Fibroblast of skin of right quadriceps (primary cell): Measurements from ENCODE around the gene NEU3.
"Not testable (repeated sequence)": the region's sequence is repeated elsewhere in the genome, so short reads cannot be mapped to it uniquely, and the experiment has no call there.

Experiments used
- DNase-seq: peaks from one replicate; pipeline ENCODE4 v3.0.0-alpha.2; 2013

Gene NEU3, protein sequence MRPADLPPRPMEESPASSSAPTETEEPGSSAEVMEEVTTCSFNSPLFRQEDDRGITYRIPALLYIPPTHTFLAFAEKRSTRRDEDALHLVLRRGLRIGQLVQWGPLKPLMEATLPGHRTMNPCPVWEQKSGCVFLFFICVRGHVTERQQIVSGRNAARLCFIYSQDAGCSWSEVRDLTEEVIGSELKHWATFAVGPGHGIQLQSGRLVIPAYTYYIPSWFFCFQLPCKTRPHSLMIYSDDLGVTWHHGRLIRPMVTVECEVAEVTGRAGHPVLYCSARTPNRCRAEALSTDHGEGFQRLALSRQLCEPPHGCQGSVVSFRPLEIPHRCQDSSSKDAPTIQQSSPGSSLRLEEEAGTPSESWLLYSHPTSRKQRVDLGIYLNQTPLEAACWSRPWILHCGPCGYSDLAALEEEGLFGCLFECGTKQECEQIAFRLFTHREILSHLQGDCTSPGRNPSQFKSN

DNA sequence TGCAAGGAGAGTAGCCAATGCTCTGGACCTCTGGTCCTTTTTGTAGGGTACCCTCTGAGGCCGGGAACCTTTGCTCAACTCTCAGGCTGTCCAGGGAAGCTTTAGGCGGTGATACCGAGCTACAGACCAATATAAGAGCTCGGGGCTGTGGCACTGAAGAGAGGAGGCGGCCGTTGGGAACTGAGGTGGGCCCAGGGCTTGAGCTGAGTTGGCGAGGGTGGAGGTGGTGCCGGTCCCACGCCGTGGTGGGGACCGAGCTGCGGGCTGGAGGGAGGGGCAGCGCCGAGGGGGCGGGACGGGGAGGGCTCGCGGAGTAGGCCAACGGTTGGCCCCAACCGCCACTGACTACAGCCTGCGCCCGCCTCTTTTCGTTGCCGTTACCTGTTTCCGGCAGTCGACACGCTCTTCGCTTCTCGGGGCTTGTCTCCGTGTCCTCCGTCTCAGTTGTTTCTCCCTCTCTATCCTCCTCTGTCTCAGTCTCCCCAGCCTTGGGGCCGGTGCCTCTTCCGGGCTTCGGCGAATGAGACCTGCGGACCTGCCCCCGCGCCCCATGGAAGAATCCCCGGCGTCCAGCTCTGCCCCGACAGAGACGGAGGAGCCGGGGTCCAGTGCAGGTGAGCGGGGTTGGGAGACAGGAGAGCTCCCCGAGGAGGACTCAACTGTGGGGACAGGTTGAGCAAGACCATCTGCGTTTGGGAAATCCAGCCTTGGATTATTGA, at the start of gene NEU3:
NEU3 (plus strand) TSS at position 393 of the 719 bp plus-strand sequence; CDS start at position 521, 128 bp downstream.
- peak; percentile 76 for DNase-seq

DNA sequence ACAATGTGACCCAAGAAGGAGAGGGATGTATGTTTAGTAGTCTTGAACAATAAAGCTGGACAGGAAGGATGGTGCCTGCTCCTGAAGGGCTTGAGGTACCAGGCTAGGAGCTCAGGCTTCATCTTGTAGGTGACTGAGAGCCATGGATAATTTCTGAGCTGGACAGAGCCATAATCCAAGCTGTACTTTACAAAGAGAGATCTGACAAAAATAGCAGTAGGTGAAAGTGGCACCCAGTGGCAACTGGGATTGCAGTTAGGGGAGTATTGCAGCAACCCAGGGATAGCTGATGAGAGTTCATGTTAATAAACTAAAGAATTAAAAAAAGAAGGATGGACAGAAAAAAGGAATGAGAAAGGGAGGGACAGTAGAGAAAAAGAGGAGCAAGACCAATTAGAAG, 47.2 kb upstream of the NEU3 start:
- DNase-seq = no peak

DNA sequence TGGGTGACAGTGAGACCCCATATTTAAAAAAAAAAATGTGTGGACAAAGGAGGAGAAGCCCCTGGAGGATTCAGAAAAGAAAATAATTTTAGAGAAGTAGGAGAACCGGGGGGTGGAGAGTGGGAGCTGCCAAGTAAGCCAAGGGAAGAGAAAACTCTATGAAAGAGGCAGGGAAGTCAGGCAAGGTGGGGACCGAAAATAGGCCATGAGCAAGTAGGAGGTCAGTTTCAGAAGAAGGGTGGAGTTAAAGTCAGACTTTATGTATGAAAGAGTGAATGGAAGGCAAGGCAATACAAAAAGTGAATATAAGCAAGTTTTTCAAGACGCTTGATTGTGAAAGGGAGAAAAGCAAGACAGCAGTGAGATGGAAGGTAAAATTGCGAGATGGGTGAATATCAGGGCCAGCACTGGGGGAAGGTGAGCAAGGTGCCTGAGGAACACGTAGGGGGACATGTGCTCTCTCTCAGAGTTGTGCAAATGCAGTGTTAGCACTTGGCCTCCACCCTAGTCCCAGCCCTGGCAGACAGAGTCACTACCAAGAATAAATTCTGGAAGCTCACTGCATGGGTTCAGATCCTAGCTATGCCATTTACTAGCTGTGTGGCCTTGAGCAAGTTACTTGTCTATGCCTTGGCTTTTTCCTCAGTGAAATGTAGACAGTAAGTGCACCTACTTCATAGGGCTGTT, 46.5 kb upstream of the NEU3 start:
- no peak for DNase-seq

DNA sequence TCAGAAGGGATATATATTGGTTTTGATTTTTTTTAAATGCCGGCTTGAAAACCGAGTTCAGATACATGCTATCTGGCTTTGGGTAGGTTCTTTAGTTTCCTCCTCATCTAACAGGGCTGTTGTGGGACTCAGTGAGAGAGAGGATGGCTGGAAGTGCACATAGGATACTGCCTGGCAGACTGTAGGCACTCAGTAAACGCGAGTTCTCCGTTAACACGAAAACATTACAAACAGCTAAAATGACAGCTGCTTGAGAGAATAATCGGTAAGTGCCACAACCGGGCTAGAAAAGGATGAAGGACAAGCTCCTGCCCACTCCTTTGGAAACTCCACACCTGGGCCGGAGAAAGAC, 40.2 kb upstream of the NEU3 start:
- peak; percentile 19 for DNase-seq

DNA sequence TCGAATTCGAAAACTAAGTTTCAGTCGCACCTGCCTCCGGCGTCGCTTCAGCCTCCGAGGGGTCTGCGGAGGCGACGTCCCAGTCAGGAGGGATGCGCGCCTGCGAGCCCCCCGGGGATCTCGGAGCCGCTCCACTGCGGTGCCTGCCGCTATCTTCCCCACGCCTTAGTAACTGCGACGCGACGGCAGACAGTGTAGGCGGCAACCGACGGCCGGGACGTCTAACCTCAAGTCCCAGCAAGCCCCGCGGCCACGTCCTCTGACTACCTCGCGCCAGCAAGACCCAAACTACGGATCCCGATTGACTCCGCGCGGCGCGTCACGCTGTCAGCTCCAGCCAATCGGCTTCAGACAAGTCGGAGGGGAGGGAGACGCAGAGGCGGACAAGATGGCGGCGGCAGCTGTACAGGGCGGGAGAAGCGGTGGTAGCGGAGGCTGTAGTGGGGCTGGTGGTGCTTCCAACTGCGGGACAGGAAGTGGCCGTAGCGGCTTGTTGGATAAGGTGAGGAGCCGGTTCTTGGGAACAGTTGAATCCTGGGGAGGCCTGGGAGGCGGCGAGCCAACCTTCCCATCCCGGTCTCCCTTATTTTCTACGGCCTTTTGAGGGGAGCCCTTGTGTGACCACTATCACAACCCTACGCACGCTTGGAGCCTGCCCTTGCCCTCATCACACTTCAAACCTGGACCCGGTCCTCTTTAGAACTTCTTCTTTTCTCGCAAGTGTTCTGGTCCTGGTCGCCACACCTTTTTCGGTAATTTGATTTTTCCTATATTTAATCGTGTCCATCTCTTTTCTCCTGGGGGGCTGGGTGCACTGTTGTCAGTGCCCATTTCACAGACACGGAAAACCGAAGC, 39.6 kb upstream of the NEU3 start, which contains the start of the genes SPCS2 and XRRA1:
SPCS2 (plus strand) TSS at position 369 of the 855 bp plus-strand sequence; CDS start at position 389, 20 bp downstream.
XRRA1 (minus strand) TSS at position 194 of the 855 bp plus-strand sequence. CDS start 8,213 bp downstream, outside the sequence.
- DNase-seq = peak; percentile 98

DNA sequence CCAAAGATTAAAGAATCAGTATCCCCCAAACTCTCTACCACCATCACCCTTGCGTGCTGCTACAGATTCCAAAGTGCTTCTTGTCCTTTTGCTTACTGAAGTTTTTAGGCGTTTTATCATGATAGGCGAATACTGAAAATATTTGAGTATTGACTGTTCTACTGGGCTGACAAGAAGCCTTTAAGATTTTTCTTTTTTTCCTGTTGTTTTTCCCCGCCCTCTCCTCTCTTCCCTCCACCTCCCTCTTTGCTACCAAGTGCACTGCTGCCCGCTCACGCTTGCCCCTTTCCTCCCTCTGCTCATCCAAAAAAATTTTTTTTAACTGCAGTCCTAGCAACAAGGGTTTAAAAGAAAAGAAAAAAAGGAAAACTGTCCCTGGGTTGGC, 39.0 kb upstream of the NEU3 start:
- peak; percentile 19 for DNase-seq

DNA sequence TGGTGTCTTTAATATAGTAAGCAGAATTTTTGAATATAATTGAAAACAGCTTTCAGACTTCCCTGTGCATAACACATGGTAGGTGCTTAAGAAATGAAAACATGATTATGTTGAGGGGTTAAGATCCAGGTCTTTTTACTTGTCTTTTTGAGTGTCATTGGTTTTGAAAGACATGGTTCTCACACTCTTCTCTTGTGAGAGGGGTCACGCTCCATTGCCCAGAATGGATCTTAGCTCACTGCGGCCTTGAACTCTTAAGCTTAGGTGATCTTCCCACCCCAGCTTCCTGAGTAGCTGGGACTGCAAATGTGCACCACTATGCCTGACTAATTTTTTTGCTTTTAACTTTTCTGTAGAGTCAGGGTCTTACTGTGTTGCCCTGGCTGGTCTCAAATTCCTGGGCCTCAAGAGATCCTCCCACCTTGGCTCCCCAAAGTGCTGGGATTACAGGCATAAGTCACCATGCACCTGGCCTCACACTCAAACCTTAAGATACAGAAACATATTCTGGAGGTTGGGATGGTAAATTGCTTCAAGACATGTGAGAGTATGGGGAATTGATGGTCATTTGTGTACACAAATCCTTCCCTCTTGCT, 38.3 kb upstream of the NEU3 start:
- no peak for DNase-seq

DNA sequence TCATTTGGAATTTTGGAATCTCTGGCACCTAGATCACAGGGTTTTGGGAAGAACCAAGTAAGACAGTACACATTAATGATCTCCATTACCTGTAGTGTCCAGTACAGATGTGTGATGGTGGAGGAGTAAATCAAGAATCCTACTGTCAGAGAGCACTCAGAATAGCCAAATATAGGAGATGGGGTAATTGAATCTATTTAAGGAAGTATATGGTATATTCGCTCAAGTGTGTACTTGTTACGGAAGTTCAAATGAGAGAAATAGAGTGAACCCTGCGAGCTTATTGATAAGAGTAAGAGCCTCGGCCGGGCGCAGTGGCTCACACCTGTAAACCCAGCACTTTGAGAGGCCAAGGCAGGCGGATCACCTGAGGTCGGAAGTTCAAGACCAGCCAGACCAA, 37.5 kb upstream of the NEU3 start:
- no peak for DNase-seq

DNA sequence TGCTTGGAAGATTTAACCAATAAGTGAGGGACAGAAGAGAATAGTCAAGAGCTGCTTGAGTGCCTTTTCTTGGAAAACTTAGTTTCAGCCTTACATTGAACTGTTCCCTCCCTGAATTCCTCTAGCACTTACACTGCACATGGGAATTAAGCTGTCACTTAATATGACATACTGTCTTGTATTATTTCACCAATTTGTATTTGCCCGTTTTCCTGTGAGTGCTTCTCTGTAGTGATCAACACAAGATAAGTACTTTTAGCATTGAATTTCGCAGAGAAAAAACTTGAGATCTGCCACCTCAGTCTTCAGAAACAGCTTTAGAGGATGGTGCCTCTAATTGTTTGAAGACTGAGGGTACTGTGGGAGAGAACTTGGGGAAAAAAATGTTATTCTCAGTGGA, 36.0 kb upstream of the NEU3 start:
- no peak for DNase-seq

DNA sequence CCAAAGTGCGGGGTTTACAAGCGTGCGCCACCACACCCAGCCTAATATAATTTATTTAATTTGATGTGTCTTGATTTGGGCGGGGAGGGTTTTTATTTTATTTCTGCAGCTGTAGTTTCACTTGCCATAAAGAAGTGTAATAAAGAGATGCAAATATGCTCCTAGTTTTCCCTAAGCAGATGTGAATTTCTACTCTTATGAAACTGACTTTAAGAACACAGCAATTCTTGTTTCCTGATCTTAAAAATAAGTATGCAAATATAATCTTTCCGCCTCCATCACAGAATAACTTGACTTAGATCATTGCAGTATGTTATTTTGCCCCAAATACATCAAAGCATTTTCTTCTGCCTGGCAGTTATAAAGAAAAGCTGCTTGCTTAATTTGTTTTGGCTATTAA, 35.3 kb upstream of the NEU3 start:
- DNase-seq = no peak

DNA sequence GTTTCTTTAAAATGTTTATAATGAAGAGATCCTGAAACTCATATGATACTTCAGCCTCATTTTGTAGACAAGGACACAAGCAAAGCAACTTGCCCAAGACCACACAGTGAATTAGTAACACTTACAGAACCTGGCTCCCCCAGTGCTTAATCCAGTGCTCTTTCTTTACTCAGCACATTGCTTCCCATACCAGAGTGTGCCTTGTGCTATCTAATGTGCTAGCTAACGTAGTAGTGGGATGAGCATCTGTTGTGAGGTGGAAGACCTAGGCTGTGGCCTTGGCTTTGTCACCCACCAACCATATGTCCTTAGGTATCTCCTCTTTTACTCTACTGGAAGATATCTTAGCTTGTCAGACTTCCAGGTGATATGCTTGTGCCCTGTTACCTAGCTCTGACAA, 34.5 kb upstream of the NEU3 start:
- no peak for DNase-seq

DNA sequence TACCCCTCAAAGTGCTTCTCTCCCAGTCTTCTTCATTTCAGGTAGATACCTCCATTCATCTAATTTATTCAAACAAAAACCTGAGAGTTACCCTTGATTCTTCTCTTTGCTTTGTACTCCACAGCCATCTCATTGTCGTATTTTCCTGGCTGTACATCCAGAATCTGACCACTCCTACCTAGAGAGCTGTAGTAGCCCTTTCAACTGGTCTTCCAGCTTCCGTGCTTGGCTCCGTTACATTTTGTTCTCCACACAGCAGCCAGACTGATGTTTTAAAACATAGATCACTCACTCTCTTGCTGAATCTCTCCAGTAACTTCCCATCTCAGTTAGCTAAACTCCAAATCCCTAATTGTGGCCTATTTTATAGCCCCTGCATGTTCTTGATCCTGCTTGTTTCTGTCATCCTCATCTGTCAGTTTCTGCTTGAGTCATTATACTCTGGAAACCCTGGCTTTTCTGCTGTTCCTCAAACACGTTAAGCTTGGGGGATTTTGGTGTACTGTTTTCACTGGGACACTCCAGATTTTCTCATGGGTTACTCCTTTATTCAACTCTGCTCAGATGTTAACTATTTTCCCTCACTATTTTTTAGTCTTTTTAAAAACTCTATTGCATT, 32.2 kb upstream of the NEU3 start:
- no peak for DNase-seq

DNA sequence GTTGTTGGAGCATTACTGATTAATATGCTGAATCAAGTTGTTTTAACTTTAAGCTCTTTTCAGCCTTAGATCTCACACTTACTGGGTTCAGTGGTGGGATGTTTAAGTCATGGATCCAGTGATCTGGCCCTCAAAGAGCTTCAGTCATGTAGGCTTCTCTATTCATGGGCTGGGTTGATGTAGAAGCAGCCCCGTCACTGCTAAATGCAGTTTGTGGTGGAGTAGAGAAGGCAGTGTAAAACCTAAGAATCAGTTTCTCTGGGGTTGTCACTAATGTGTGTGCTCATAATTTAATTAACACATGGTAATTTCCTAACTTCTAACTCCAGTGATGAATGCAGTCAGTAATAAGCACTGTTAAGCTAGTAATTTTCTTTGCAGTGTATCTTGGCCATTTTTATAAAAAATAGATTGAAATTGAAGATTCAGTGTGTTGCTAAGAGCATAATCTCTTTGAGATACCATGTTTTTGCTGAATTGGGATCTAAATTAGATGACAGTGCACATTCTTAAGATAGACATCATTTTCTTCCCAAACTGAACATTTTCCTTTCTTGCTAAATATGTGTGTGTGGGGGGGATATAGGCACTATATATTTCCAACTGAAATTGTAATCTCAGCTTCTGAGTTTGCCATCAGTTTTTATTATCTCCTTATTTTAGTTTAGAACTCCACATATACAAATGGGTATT, 30.6 kb upstream of the NEU3 start:
- no peak for DNase-seq

DNA sequence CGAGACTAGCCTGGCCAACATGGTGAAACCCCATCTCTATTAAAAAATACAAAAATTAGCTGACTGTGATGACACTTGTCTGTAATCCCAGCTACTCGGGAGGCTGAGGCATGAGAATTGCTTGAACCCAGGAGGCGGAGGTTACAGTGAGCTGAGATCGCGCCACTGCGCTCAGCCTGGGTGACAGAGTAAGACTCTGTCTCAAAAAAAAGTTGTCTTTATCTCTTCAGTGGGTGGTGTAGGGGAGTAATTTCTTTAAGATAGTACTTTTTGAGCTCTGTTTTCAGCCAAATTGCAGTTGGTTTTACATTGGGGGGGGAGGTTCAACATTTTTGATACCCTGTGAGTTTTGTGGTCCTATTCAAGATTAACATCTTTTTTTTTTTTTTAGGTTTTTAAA, 28.6 kb upstream of the NEU3 start:
- DNase-seq = not testable (repeated sequence)

DNA sequence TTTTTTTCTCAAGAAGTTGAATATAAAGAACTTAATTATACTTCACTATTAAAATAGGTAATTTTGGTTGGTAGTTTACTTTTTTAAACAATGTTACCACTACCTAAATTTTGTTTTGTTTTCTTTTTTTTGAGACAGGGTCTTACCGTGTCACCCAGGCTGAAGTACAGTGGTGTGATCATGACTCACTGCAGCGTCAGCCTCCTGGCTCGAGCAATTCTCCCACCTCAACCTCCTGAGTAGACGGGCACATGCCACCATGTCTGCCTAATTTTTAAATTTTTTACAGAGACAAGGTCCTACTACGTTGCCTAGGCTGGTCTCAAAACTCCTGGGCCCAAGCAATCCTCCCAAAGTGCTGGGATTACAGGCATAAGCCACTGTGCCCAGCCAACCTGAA, 22.1 kb upstream of the NEU3 start:
- no peak for DNase-seq

DNA sequence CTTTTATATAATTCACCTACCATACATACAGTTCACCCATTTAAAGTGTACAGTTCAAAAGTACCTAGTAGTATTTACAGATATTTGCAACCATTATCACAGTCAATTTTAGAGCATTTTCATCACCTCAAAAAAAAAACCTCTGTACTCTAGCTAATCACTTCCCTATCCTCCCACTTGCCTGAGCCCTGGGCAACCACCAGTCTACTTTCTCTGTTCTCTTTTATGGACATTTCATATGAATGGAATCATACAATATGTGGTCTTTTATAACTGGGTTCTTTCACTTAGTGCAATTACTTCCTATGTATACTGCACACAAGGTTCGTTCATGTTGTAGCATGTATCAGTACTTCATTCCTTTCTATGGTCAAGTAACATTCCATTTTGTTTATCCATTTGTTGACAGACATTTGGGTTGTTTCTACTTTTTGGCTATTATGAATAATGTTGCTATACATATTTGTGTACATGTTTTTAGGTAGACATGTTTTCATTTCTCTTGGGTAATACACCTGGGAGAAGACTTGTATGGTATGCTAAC, 17.8 kb upstream of the NEU3 start:
- no peak for DNase-seq

DNA sequence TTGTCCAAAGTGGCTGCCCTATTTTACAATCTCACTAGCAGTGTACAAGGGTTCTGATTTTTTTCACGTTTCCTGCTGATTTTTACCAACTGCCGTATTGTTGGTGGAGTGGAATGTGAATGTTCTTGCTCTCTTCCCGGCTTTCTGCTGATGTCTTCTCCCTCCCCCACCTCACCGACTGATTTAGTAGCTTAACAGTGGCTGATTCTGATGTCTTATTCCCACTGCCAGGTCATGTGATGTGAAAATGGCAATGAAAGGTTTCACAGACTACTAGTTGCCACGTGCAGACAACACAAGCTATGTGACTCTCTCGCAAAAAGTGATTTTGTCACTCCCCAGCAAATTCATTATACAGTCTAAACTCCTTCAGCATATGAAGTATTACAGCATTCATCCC, 17.3 kb upstream of the NEU3 start:
- DNase-seq = no peak

DNA sequence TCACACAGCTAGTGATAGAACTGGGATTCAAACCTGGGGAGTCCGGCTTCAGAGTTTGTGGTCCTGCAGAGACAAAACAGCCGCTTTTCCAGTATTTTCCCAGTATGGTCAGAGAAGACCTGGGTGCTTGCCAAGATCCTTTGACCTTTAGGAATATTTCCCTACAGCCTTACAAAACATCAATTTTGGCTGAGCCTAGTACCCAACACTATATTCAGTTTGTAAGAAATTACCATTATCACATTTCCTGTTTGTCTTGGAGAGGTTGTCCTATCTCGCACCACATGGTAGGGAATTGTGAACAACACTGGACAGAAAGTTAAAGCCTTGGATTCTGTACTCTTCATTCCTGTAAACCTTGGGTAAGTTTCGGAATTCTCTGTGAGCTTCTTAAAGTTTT, 10.7 kb upstream of the NEU3 start:
- no peak for DNase-seq

DNA sequence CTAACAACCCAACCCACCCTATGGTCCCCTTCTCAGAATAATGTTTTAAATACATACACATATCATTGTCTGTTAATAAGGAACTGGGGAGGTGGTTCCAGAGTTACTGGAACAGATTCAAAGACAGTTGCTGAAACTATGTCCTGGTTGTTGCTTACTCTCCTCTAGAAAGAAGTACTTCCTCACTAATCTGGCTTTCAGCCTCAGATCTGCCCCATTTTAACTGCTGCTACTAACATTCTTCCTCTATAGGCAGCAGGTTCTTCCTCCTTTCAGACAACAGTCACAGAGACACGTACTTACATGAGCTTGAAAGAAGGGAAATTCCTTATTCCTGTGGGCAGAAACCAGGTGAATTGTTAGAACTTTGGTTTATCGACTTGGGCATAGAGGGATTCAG, 8.1 kb upstream of the NEU3 start:
- no peak for DNase-seq

DNA sequence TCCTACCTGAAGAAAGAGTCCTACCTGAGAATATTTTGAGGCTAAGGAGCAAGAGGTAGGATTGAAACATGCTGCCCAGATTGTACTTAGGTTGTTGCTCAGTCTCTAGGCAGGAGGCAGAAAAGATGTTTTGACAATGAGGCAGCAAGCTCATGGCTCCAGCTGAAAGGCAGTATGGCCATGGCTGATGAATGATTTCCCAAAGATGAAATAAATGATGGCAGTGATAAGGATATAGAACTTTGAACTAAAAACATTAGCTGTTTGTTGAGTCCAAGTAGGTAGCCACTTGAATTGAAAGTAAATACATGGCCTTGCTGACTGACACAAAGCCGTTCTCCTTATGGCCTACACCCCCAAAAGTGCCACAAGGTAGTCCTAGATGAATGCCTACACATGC, 6.8 kb upstream of the NEU3 start:
- no peak for DNase-seq

DNA sequence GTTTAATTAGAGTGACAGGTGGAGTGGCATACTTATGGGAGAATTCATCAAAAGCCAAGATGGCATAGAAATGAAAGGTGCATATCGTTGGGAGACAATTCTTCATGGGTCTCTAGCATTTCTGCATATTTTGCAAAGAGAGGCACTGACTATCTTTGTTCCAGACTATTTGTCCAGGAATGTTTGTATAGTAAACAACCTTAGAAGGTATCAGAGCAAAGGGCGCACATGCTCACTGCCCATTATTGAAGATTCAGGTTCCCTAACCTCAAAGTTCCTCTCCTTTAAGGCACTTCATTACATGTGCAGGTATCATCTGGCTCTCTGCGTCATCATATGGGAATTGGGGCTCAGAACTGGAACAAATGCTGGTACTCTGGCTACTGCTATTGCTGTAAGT, 4.7 kb upstream of the NEU3 start:
- DNase-seq = no peak
